Activated CD4-positive, alpha-beta T cell treated with anti-CD3 and anti-CD28 coated beads, Interleukin-2, amount 10 ng/mL, durations not matched to agents 7 days and 5 days (primary cell): Measurements from ENCODE around the gene PRICKLE3. TPM values are rescaled to one million over a fixed set of nuclear protein-coding genes. Genes with fewer than 3 reads are reported as not detected.
"Not testable (repeated sequence)": the region's sequence is repeated elsewhere in the genome, so short reads cannot be mapped to it uniquely, and the experiment has no call there.

Source experiments
- CTCF ChIA-PET: fragments of 350-600 bp; sonication (Branson Sonifier 250); formaldehyde crosslinking; loops from one replicate; lab custom pipeline; 2021; ENCODE audit warnings: antibody characterized with exemption; lab: Charles Lee
- POLR2A ChIA-PET: fragments of 350-600 bp; sonication (Branson Sonifier 250); formaldehyde crosslinking; loops from one replicate; lab custom pipeline; 2021; ENCODE audit warnings: antibody characterized with exemption; lab: Charles Lee
- DNase-seq: peaks from one replicate; pipeline ENCODE4 v3.0.0-alpha.2; 2020
- H3K27ac Mint-ChIP-seq: one replicate; pipeline ENCODE4 v1.8.0; 2021; ENCODE audit warnings: mild to moderate bottlenecking, moderate library complexity, mixed read lengths
- H3K27me3 Mint-ChIP-seq: one replicate; pipeline ENCODE4 v1.8.0; 2021; ENCODE audit warnings: mixed read lengths
- H3K36me3 Mint-ChIP-seq: one replicate; pipeline ENCODE4 v1.8.0; 2021; ENCODE audit warnings: low read depth, mixed read lengths
- H3K4me1 Mint-ChIP-seq: one replicate; pipeline ENCODE4 v1.8.0; 2021; ENCODE audit warnings: mixed read lengths
- H3K4me3 Mint-ChIP-seq: one replicate; pipeline ENCODE4 v1.8.0; 2021; ENCODE audit warnings: mild to moderate bottlenecking, moderate library complexity, mixed read lengths
- H3K9me3 Mint-ChIP-seq: one replicate; pipeline ENCODE4 v1.8.0; 2021; ENCODE audit warnings: mixed read lengths
- total RNA-seq, 2 experiments: library from RNA; stranded (reverse); gene quantifications; one replicate each; pipeline ENCODE4 v1.2.3, GENCODE V29; 2021

Gene PRICKLE3
- total RNA-seq, 2 experiments from 2014 or later = 13.7 to 17.6 TPM

GRCh38 chrX:49157194-49157593, 29.0 kb downstream of the PRICKLE3 start:
- peaks cover 2% of the 10 kb centered on the region for H3K36me3 Mint-ChIP-seq
- CTCF ChIA-PET = no interaction called here

GRCh38 chrX:49155900-49156837, 30.0 kb downstream of the PRICKLE3 start:
- H3K27me3 Mint-ChIP-seq = no peaks in the 10 kb centered on the region
- peak; percentile 84 for DNase-seq
- POLR2A ChIA-PET = no interaction called here
- H3K36me3 Mint-ChIP-seq = peaks cover 2% of the 10 kb centered on the region
- CTCF ChIA-PET = interaction anchor here (0.6 to 2.7 kb wide), 9 partner anchors 8 to 184 kb away, joined by 3 to 14 read pairs (median 3); partner anchors contain the start of gene KCND1
- peaks cover 16% of the 10 kb centered on the region for H3K4me1 Mint-ChIP-seq
- H3K4me3 Mint-ChIP-seq = peak overlapping the region; percentile 94
- no peaks in the 10 kb centered on the region for H3K9me3 Mint-ChIP-seq
- H3K27ac Mint-ChIP-seq = peak overlapping the region; percentile 97

More at GRCh38 chrX:49157194-49157593, 29.0 kb downstream of the PRICKLE3 start:
- no peak for DNase-seq
- Mint-ChIP-seq H3K27ac (no peak overlapping the region), H3K27me3 (no peaks in the 10 kb centered on the region), H3K9me3 (no peaks in the 10 kb centered on the region), H3K4me1 (peaks cover 16% of the 10 kb centered on the region), H3K4me3 (no peak overlapping the region)
- POLR2A ChIA-PET = no interaction called here

- Mint-ChIP-seq H3K27me3 (no peaks in the 10 kb centered on the region), H3K4me1 (peaks cover 16% of the 10 kb centered on the region), H3K9me3 (no peaks in the 10 kb centered on the region), H3K4me3 (peak overlapping the region; percentile 94), H3K36me3 (peaks cover 2% of the 10 kb centered on the region), H3K27ac (peak overlapping the region; percentile 97)
- peak; percentile 36 for DNase-seq
- ChIA-PET CTCF (interaction anchor here (0.6 to 2.7 kb wide), 10 partner anchors 9 to 183 kb away, joined by 3 to 14 read pairs (median 3); partner anchors contain the start of gene KCND1), POLR2A (interaction anchor here (0.6 kb wide), 1 partner anchor 24 kb away, joined by 3 read pairs; no protein-coding TSS in a partner anchor)
These were observed 30.8 kb downstream of the PRICKLE3 start for GRCh38 chrX:49155243-49155899.

GRCh38 chrX:49153467-49153866, 32.7 kb downstream of the PRICKLE3 start:
- CTCF ChIA-PET = no interaction called here
- peaks cover 16% of the 10 kb centered on the region for H3K4me1 Mint-ChIP-seq

GRCh38 chrX:49149291-49149690, 36.9 kb downstream of the PRICKLE3 start:
- H3K36me3 Mint-ChIP-seq, H3K4me3 Mint-ChIP-seq, H3K27ac Mint-ChIP-seq, H3K4me1 Mint-ChIP-seq, H3K9me3 Mint-ChIP-seq, H3K27me3 Mint-ChIP-seq, DNase-seq, POLR2A ChIA-PET: not testable (repeated sequence)
- CTCF ChIA-PET = interaction anchor here (0.7 kb wide), 1 partner anchor 23 kb away, joined by 6 read pairs; no protein-coding TSS in a partner anchor

More at GRCh38 chrX:49153467-49153866, 32.7 kb downstream of the PRICKLE3 start:
- no peaks in the 10 kb centered on the region for H3K9me3 Mint-ChIP-seq
- POLR2A ChIA-PET = no interaction called here
- no peaks in the 10 kb centered on the region for H3K27me3 Mint-ChIP-seq
- H3K36me3 Mint-ChIP-seq = peaks cover 2% of the 10 kb centered on the region
- DNase-seq = no peak
- H3K27ac Mint-ChIP-seq = no peak overlapping the region
- H3K4me3 Mint-ChIP-seq = no peak overlapping the region

GRCh38 chrX:49148390-49149100, 37.6 kb downstream of the PRICKLE3 start:
- H3K27ac Mint-ChIP-seq, DNase-seq, H3K4me3 Mint-ChIP-seq, CTCF ChIA-PET, H3K36me3 Mint-ChIP-seq, H3K27me3 Mint-ChIP-seq, POLR2A ChIA-PET, H3K9me3 Mint-ChIP-seq, H3K4me1 Mint-ChIP-seq: not testable (repeated sequence)

- Mint-ChIP-seq H3K27ac (no peak overlapping the region), H3K4me1 (no peaks in the 10 kb centered on the region), H3K36me3 (no peaks in the 10 kb centered on the region), H3K9me3 (no peaks in the 10 kb centered on the region), H3K27me3 (no peaks in the 10 kb centered on the region), H3K4me3 (no peak overlapping the region)
- no peak for DNase-seq
- POLR2A ChIA-PET = no interaction called here
- CTCF ChIA-PET = no interaction called here
These were observed 38.2 kb downstream of the PRICKLE3 start for GRCh38 chrX:49147936-49148335.

GRCh38 chrX:49147282-49147681, 38.9 kb downstream of the PRICKLE3 start:
- H3K4me3 Mint-ChIP-seq = no peak overlapping the region
- DNase-seq = no peak
- no peaks in the 10 kb centered on the region for H3K9me3 Mint-ChIP-seq
- no peaks in the 10 kb centered on the region for H3K36me3 Mint-ChIP-seq
- CTCF ChIA-PET = no interaction called here
- H3K27me3 Mint-ChIP-seq = no peaks in the 10 kb centered on the region
- no peaks in the 10 kb centered on the region for H3K4me1 Mint-ChIP-seq
- POLR2A ChIA-PET = no interaction called here
- no peak overlapping the region for H3K27ac Mint-ChIP-seq

- H3K36me3 Mint-ChIP-seq, H3K27me3 Mint-ChIP-seq, H3K4me3 Mint-ChIP-seq, DNase-seq, POLR2A ChIA-PET, H3K27ac Mint-ChIP-seq, H3K4me1 Mint-ChIP-seq: not testable (repeated sequence)
- H3K9me3 Mint-ChIP-seq = peaks cover 12% of the 10 kb centered on the region
- CTCF ChIA-PET = interaction anchor here (1.0 to 1.7 kb wide), 5 partner anchors 10 to 16 kb away, joined by 3 to 7 read pairs (median 4); no protein-coding TSS in a partner anchor
These were observed 43.0 kb downstream of the PRICKLE3 start for GRCh38 chrX:49143154-49143553.

GRCh38 chrX:49142264-49142663, 43.9 kb downstream of the PRICKLE3 start:
- DNase-seq, H3K36me3 Mint-ChIP-seq, H3K27ac Mint-ChIP-seq, H3K4me3 Mint-ChIP-seq, H3K27me3 Mint-ChIP-seq, POLR2A ChIA-PET, H3K4me1 Mint-ChIP-seq: not testable (repeated sequence)
- peaks cover 12% of the 10 kb centered on the region for H3K9me3 Mint-ChIP-seq
- CTCF ChIA-PET = interaction anchor here (0.6 to 1.7 kb wide), 6 partner anchors 10 to 435 kb away, joined by 3 to 7 read pairs (median 4); no protein-coding TSS in a partner anchor

- no peak overlapping the region for H3K4me3 Mint-ChIP-seq
- H3K27me3 Mint-ChIP-seq = no peaks in the 10 kb centered on the region
- no peak overlapping the region for H3K27ac Mint-ChIP-seq
- ChIA-PET CTCF (no interaction called here), POLR2A (no interaction called here)
- H3K4me1 Mint-ChIP-seq = no peaks in the 10 kb centered on the region
- peaks cover 12% of the 10 kb centered on the region for H3K9me3 Mint-ChIP-seq
- no peak for DNase-seq
- H3K36me3 Mint-ChIP-seq = peaks cover 5% of the 10 kb centered on the region
These were observed 46.5 kb downstream of the PRICKLE3 start for GRCh38 chrX:49139713-49140112.

- Mint-ChIP-seq H3K4me3 (no peak overlapping the region), H3K27ac (no peak overlapping the region), H3K9me3 (peaks cover 12% of the 10 kb centered on the region), H3K36me3 (peaks cover 5% of the 10 kb centered on the region), H3K27me3 (no peaks in the 10 kb centered on the region), H3K4me1 (no peaks in the 10 kb centered on the region)
- ChIA-PET CTCF (no interaction called here), POLR2A (no interaction called here)
- DNase-seq = no peak
These were observed 48.7 kb downstream of the PRICKLE3 start for GRCh38 chrX:49137492-49137891.
